LNCaP clone FGC (cell line): ENCODE results near the gene SYT7.

ENCODE experiments used
- DNase-seq: peaks from one replicate; pipeline ENCODE4 v3.0.0-alpha.2; 2011; ENCODE audit warnings: low read depth
- H3K4me3 ChIP-seq: 2 replicates; pipeline ENCODE4 v1.5.1; 2011; ENCODE audit warnings: mild to moderate bottlenecking, low read depth, low read length, control low read depth
- TF ChIP-seq, protein P1 (sequence below): IDR thresholded peaks from 2 replicates; pipeline ENCODE4 v1.5.1; 2012; ENCODE audit warnings: mild to moderate bottlenecking; ENCODE audit not compliant: control insufficient read depth, insufficient read depth; ENCODE audit errors: extremely low read depth

Gene SYT7

DNA sequence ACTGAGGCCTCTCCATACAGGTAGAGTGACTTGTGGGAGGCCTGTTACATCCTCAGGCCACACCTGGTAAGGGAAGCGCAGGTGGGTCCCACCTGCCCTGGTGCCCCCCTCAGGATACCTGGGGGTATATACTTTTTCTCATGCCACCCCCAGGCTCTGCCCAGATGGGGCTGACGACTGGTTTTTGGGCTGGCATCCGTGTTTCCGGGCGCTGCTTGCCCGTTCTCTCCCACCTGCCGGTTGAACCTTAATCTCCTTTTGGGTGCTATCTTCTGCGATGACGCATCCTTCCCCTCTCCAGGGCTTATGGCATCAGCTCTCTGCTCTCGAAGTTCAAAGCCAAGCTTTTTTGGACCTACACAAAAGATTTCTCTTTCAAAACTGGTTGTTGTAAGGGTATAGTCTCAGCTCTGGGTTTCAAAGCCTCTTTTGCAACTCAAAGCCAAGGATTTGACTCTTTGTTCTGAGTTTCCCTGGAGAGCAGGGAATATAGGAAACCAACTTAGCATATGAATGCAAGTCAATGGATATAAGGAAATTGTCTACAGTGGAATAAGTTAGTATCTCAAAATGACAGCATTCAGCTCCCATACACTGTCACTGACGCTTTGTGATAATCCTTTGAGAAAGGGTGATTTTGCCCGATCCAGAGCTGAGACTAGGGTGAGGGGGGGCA is 80.9 kb downstream of the SYT7 start:
- TF ChIP-seq, protein P1, sequence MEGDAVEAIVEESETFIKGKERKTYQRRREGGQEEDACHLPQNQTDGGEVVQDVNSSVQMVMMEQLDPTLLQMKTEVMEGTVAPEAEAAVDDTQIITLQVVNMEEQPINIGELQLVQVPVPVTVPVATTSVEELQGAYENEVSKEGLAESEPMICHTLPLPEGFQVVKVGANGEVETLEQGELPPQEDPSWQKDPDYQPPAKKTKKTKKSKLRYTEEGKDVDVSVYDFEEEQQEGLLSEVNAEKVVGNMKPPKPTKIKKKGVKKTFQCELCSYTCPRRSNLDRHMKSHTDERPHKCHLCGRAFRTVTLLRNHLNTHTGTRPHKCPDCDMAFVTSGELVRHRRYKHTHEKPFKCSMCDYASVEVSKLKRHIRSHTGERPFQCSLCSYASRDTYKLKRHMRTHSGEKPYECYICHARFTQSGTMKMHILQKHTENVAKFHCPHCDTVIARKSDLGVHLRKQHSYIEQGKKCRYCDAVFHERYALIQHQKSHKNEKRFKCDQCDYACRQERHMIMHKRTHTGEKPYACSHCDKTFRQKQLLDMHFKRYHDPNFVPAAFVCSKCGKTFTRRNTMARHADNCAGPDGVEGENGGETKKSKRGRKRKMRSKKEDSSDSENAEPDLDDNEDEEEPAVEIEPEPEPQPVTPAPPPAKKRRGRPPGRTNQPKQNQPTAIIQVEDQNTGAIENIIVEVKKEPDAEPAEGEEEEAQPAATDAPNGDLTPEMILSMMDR: no peak
- no peak overlapping the region for H3K4me3 ChIP-seq
- no peak for DNase-seq

DNA sequence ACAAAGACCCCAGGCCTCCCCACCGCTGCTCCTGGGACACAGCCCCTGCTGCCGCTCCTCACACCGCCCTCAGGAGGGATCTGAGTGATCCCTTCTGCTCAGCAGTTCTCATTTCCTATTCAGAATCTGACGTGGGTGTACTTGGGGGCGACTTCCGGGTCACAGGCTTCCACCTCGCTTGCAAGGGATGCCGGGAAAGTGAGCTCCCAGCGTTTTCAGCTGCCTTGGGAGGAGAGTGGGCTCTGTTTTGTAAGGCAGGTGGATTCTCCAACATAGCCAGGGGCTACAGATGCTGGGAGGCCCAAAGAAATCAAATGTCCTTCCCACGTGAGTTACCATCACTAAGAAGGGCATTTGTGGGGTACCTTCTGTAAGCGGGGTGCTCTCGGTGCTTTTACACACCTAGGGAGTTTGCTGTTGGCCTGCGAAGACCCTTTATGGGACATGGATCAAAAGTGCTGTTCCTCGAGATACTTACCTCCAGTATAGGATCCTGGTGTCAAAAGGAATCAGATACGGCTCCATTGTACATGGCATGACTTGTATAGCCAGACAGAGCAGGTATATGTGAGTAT is 82.0 kb downstream of the SYT7 start:
- DNase-seq: no peak

DNA sequence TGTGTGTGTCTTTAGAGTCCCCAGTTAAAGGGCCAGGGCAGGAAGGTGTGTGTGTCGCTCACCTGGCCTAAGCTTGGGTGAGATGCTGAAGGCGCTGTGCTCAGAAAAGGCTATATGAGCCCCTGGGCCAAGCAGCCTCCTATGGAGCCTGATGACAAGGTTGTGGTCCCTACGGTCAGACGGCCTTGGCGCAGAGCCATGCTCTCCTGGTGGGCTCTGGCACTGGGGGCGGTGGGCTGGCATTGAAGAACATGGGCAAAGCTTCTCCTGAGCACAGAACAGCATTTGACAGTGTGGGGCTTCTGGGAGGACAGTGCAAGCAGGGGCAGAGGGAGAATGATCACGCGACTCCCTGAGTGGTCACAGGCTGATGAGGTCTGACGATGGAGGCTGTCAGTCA is 83.0 kb downstream of the SYT7 start:
- TF ChIP-seq, protein P1: no peak
- no peak overlapping the region for H3K4me3 ChIP-seq
- no peak for DNase-seq

More for the DNA sequence above, 82.0 kb downstream of the SYT7 start:
- no peak overlapping the region for H3K4me3 ChIP-seq
- TF ChIP-seq, protein P1: no peak

DNA sequence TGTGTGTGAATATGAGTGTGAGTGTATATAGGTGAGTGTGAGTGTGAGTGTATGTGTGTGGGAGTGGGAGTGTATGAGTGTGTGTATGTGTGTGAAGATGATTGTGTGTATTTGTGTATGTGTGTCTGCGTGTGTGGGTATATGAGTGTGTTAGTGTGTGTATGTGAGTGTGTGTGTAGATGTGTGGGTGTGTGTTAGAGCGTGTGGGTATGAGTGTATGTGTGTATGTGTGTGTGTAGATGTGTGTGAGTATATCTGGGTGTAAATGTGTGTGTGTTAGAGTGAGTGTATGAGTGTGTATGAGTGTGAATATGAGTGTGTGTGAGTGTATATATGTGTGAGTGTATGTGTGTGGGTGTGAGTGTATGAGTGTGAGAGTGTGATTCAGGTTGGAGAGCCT is 83.4 kb downstream of the SYT7 start:
- TF ChIP-seq, protein P1: no peak
- no peak for DNase-seq
- H3K4me3 ChIP-seq: no peak overlapping the region

DNA sequence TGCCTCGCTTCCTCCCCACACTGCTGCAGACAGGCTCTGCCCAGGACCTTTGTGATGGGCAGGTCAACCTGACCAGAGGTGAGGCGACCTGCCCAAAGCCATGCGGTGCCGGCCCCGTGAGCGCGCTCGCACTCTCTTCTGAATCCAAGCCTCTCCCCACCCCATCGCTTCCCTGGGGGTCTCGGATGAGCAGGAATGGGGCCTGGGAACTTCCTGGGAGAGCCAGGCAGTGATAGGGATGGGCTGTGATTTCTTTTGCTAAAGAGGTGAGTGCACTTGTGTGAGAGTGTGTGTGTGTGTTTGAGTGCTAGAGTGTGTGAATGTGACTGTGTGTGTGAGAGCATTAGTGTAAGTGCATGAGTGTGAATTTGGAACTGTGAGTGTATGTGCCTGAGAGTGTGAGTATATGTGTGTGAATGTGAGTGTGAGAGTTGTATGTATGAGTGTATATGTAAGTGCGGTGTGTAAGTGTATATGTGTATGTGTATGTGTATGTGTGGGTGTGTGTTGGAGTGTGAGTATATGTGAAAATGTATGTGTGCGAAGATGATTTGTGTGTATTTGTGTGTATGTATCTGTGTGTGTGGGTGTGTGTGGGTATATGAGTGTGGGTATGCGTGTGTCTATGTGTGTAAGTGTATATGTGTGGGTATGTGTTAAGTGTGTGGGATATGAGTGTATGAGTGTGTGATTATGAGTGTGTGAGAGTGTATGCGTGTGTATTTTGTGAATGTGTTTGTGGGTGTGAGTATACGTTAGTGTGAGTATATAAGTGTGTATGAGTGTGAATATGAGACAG is 84.1 kb downstream of the SYT7 start:
- TF ChIP-seq, protein P1: no peak
- DNase-seq: no peak
- no peak overlapping the region for H3K4me3 ChIP-seq

DNA sequence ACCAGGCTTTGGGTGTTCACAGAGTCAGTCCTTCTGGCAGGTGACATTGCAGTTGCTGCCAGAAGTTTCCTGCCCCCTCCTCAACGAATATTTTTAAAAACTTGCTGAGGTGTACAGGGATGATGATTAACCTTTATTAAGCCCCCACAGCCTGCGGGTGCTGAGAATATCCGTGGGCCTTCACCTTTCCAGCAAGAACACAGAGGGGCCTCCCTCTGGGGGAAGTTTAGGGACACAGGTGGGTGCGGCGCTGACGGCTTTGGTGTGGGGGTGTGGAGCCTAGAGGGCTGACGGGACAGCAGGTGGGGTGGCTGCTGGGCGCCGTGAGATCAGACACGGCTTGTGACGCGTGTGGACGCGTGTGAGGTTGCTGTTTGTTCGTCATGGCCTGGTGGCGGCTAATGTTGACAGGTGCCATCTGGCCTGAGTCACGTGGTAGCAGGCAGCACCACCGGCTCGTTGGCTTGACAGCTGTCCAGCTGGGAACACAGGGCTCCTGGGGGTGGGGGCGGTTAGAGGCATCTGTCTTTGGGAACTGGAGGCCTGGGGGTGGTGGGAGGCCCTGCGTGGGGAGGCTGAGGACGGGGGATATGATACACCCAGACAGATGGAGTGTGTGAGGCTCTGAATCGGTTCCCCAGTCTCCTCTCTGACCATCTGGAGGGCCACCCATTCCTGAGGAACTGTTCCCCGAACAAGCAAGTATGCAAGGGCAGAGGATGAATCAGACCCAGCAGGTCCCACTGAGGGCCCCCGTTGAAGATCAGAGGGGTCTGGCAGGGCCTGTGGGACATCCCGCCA is 84.9 kb downstream of the SYT7 start:
- DNase-seq: no peak
- TF ChIP-seq, protein P1: no peak
- H3K4me3 ChIP-seq: no peak overlapping the region
